ENCODE measurements around the gene TAS2R40.
"Not testable (repeated sequence)": the region's sequence is repeated elsewhere in the genome, so short reads cannot be mapped to it uniquely, and the experiment has no call there.

TAS2R40 gene

GRCh38 chr7:143255564-143255963 lies 33.7 kb downstream of the TAS2R40 start:
- DNase-seq, result no peak

GRCh38 chr7:143256325-143256724 lies 34.5 kb downstream of the TAS2R40 start:
- no peak for DNase-seq

- DNase-seq, result no peak
Observed at GRCh38 chr7:143256932-143257331, 35.1 kb downstream of the TAS2R40 start.

GRCh38 chr7:143257501-143257900 lies 35.7 kb downstream of the TAS2R40 start:
- no peak for DNase-seq

GRCh38 chr7:143258831-143259230 lies 37.0 kb downstream of the TAS2R40 start:
- DNase-seq, result no peak

GRCh38 chr7:143259765-143260164 lies 37.9 kb downstream of the TAS2R40 start:
- no peak for DNase-seq

- DNase-seq, result no peak
Observed at GRCh38 chr7:143261901-143262300, 40.1 kb downstream of the TAS2R40 start.

- peak; percentile 78 for DNase-seq
Observed at GRCh38 chr7:143263266-143264195, 41.7 kb downstream of the TAS2R40 start, which contains the start of gene GSTK1. GSTK1 (plus strand) TSS chr7:143263441; CDS start chr7:143263514, 73 bp downstream.

GRCh38 chr7:143264196-143264568 lies 42.3 kb downstream of the TAS2R40 start:
- DNase-seq, result not testable (repeated sequence)

- no peak for DNase-seq
Observed at GRCh38 chr7:143265017-143265693, 43.3 kb downstream of the TAS2R40 start.

GRCh38 chr7:143269251-143269650 lies 47.4 kb downstream of the TAS2R40 start:
- no peak for DNase-seq

GRCh38 chr7:143271240-143271639 lies 49.4 kb downstream of the TAS2R40 start:
- DNase-seq, result no peak
